WTC11 (cell line): ENCODE results near the gene CSTPP1.

Source experiments
- CTCF ChIP-seq: fragments of 200-600 bp; IDR thresholded peaks from 2 replicates; pipeline ENCODE4 v1.8.0; 2022; ENCODE audit warnings: antibody characterized with exemption
- E2F1 ChIP-seq: sonication (generic); formaldehyde crosslinking; IDR thresholded peaks from 2 replicates; pipeline ENCODE4 v1.8.0; 2022; ENCODE audit warnings: mild to moderate bottlenecking, missing genetic modification reagents
- E2F4 ChIP-seq: sonication (generic); formaldehyde crosslinking; IDR thresholded peaks from 2 replicates; pipeline ENCODE4 v1.8.1; 2022; ENCODE audit warnings: low read depth, mild to moderate bottlenecking, moderate library complexity, missing genetic modification reagents, borderline replicate concordance
- HMGXB4 ChIP-seq: sonication (generic); formaldehyde crosslinking; IDR thresholded peaks from 2 replicates; pipeline ENCODE4 v1.8.1; 2023; ENCODE audit warnings: mild to moderate bottlenecking, moderate library complexity, missing genetic modification reagents
- MAX ChIP-seq: sonication (generic); formaldehyde crosslinking; IDR thresholded peaks from 2 replicates; pipeline ENCODE4 v1.8.0; 2022; ENCODE audit warnings: mild to moderate bottlenecking, missing genetic modification reagents
- ZNF512 ChIP-seq: sonication (generic); formaldehyde crosslinking; IDR thresholded peaks from 2 replicates; pipeline ENCODE4 v1.8.1; 2022; ENCODE audit warnings: missing genetic modification reagents, borderline replicate concordance
- ZSCAN18 ChIP-seq: fragments of 250-450 bp; sonication (Bioruptor Pico); IDR thresholded peaks from 2 replicates; pipeline ENCODE4 v2.1.2; 2022; ENCODE audit warnings: mild to moderate bottlenecking, moderate library complexity

GRCh38 chr11:47175746-47176327 is 239.3 kb downstream of the CSTPP1 start:
- TF ChIP-seq MAX (CRISPR knock-in tag) (no peak), HMGXB4 (CRISPR knock-in tag) (no peak), CTCF (no peak), ZNF512 (CRISPR knock-in tag) (no peak), ZSCAN18 (CRISPR knock-in tag) (no peak), E2F4 (CRISPR knock-in tag) (no peak), E2F1 (CRISPR knock-in tag) (no peak)
